Measurements from ENCODE around the gene DDX17. TPM values are rescaled to one million over a fixed set of nuclear protein-coding genes. Genes with fewer than 3 reads are reported as not detected.
A peak's percentile ranks its signal among the peaks of the same experiment; 100 is the strongest.

DDX17 gene
- total and polyA plus RNA-seq, 2 experiments from 2014 or later, result 88.0 to 603 TPM

- Histone ChIP-seq H3K36me3 (ENCODE audit: insufficient read depth) (no peaks in the 10 kb centered on the region), H4K20me1 (replicated peaks; ENCODE audit: insufficient read depth) (no peaks in the 10 kb centered on the region), H3K79me2 (replicated peaks; ENCODE audit: insufficient read depth) (no peaks in the 10 kb centered on the region), H3K27me3 (ENCODE audit: insufficient read depth) (peaks cover 51% of the 10 kb centered on the region), H2AFZ (peak within 1 kb of the TSS; percentile 99), H3K27ac (ENCODE audit: low read depth) (no peak within 1 kb of the TSS), H3K9me2 (ENCODE audit: insufficient read depth) (no peaks in the 10 kb centered on the region), H3K4me2 (peak within 1 kb of the TSS; percentile 88), H3K4me3 (peak within 1 kb of the TSS; percentile 76), H3K4me1 (ENCODE audit: insufficient read depth) (peaks cover 14% of the 10 kb centered on the region), H3F3A (replicated peaks; ENCODE audit: low read depth) (peaks cover 23% of the 10 kb centered on the region)
- peak; percentile 51 for DNase-seq (ENCODE audit: low spot score)
- H3K4me3 Mint-ChIP-seq, result peak within 1 kb of the TSS; percentile 74
- peak; percentile 55 for ATAC-seq
- H3K27me3 Mint-ChIP-seq (ENCODE audit: insufficient read depth, low read depth, poor library complexity), result peaks cover 48% of the 10 kb centered on the region
- no peaks in the 10 kb centered on the region; the same call in 2 of the 3 replicates for H3K9me3 Mint-ChIP-seq
- H3K27ac Mint-ChIP-seq, result no peak within 1 kb of the TSS
- no peaks in the 10 kb centered on the region for H3K36me3 Mint-ChIP-seq (ENCODE audit: low read depth)
- TF ChIP-seq ZNF331 (CRISPR knock-in tag; IDR thresholded peaks at IDR 0.05; ENCODE audit: low read depth) (no peak), JUNB (IDR thresholded peaks at IDR 0.05; ENCODE audit: unreplicated experiment) (no peak), REST (IDR thresholded peaks at IDR 0.05; ENCODE audit: unreplicated experiment) (no peak), STAT1 (IDR thresholded peaks at IDR 0.05; ENCODE audit: unreplicated experiment) (no peak), ZNF114 (CRISPR knock-in tag; IDR thresholded peaks at IDR 0.05) (no peak), NANOG (IDR thresholded peaks at IDR 0.05; ENCODE audit: borderline replicate concordance) (no peak), CREB1 (CRISPR knock-in tag; IDR thresholded peaks at IDR 0.05; ENCODE audit: low read depth) (no peak), EZH2phosphoT487 (IDR thresholded peaks at IDR 0.05; ENCODE audit: unreplicated experiment) (no peak), CTCF (conservative IDR thresholded peaks at IDR 0.05; ENCODE audit: low read depth in 2 of 2) (no peak), POLR2AphosphoS5 (IDR thresholded peaks at IDR 0.05; ENCODE audit: low read depth) (no peak)
- TF ChIP-seq, protein P1, sequence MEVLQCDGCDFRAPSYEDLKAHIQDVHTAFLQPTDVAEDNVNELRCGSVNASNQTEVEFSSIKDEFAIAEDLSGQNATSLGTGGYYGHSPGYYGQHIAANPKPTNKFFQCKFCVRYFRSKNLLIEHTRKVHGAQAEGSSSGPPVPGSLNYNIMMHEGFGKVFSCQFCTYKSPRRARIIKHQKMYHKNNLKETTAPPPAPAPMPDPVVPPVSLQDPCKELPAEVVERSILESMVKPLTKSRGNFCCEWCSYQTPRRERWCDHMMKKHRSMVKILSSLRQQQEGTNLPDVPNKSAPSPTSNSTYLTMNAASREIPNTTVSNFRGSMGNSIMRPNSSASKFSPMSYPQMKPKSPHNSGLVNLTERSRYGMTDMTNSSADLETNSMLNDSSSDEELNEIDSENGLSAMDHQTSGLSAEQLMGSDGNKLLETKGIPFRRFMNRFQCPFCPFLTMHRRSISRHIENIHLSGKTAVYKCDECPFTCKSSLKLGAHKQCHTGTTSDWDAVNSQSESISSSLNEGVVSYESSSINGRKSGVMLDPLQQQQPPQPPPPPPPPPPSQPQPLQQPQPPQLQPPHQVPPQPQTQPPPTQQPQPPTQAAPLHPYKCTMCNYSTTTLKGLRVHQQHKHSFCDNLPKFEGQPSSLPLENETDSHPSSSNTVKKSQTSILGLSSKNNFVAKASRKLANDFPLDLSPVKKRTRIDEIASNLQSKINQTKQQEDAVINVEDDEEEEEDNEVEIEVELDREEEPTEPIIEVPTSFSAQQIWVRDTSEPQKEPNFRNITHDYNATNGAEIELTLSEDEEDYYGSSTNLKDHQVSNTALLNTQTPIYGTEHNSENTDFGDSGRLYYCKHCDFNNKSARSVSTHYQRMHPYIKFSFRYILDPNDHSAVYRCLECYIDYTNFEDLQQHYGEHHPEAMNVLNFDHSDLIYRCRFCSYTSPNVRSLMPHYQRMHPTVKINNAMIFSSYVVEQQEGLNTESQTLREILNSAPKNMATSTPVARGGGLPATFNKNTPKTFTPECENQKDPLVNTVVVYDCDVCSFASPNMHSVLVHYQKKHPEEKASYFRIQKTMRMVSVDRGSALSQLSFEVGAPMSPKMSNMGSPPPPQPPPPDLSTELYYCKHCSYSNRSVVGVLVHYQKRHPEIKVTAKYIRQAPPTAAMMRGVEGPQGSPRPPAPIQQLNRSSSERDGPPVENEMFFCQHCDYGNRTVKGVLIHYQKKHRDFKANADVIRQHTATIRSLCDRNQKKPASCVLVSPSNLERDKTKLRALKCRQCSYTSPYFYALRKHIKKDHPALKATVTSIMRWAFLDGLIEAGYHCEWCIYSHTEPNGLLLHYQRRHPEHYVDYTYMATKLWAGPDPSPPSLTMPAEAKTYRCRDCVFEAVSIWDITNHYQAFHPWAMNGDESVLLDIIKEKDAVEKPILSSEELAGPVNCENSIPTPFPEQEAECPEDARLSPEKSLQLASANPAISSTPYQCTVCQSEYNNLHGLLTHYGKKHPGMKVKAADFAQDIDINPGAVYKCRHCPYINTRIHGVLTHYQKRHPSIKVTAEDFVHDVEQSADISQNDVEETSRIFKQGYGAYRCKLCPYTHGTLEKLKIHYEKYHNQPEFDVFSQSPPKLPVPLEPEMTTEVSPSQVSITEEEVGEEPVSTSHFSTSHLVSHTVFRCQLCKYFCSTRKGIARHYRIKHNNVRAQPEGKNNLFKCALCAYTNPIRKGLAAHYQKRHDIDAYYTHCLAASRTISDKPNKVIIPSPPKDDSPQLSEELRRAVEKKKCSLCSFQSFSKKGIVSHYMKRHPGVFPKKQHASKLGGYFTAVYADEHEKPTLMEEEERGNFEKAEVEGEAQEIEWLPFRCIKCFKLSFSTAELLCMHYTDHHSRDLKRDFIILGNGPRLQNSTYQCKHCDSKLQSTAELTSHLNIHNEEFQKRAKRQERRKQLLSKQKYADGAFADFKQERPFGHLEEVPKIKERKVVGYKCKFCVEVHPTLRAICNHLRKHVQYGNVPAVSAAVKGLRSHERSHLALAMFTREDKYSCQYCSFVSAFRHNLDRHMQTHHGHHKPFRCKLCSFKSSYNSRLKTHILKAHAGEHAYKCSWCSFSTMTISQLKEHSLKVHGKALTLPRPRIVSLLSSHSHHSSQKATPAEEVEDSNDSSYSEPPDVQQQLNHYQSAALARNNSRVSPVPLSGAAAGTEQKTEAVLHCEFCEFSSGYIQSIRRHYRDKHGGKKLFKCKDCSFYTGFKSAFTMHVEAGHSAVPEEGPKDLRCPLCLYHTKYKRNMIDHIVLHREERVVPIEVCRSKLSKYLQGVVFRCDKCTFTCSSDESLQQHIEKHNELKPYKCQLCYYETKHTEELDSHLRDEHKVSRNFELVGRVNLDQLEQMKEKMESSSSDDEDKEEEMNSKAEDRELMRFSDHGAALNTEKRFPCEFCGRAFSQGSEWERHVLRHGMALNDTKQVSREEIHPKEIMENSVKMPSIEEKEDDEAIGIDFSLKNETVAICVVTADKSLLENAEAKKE (CRISPR knock-in tag; IDR thresholded peaks at IDR 0.05), result no peak
- peaks cover 17% of the 10 kb centered on the region for H3K4me1 Mint-ChIP-seq
Measured at GRCh38 chr22:38467904-38468442, 38.1 kb downstream of the DDX17 start, which contains the start of gene KDELR3. Gene KDELR3, plus strand, starts transcription at chr22:38468096. Its CDS starts 138 bp downstream, at chr22:38468234.

All from GM23338 (cell line).